ENCODE measurements around the gene CMTM7.
"Not testable (repeated sequence)": the region's sequence is repeated elsewhere in the genome, so short reads cannot be mapped to it uniquely, and the experiment has no call there.

The CMTM7 gene

GRCh38 chr3:32387512-32387911, 4.1 kb upstream of the CMTM7 start:
- no peaks in the 10 kb centered on the region for H3K79me2 ChIP-seq (ENCODE audit: control insufficient read depth, low read length)
- no peaks in the 10 kb centered on the region for H3K36me3 ChIP-seq (ENCODE audit: control insufficient read depth, low read length)
- no peak overlapping the region for H3K4me3 ChIP-seq (ENCODE audit: low read length)
- H3K4me2 ChIP-seq (ENCODE audit: low read length): no peak overlapping the region
- H3K27me3 ChIP-seq (ENCODE audit: control insufficient read depth, low read length): no peaks in the 10 kb centered on the region; the same call in 1 of the 2 replicates
- TF ChIP-seq EZH2phosphoT487 (IDR thresholded peaks at IDR 0.05; ENCODE audit: borderline replicate concordance, low read length) (no peak), CTCF (IDR thresholded peaks at IDR 0.05; ENCODE audit: low read depth, low read length, poor library complexity, severe bottlenecking) (no peak)
- H3K4me1 ChIP-seq (ENCODE audit: control insufficient read depth, low read length): peaks cover 22% of the 10 kb centered on the region
- H3F3A ChIP-seq (ENCODE audit: control insufficient read depth, insufficient read depth): no peaks in the 10 kb centered on the region
- no peaks in the 10 kb centered on the region for H4K20me1 ChIP-seq (ENCODE audit: control insufficient read depth, insufficient read depth, low read depth, low read length)
- H3K9me3 ChIP-seq (ENCODE audit: control insufficient read depth, insufficient read depth, low read length): no peaks in the 10 kb centered on the region
- H3K9me2 ChIP-seq (replicated peaks; ENCODE audit: control insufficient read depth, low read length): no peaks in the 10 kb centered on the region
- no peak overlapping the region for H3K27ac ChIP-seq (ENCODE audit: low read depth, low read length)

- not testable (repeated sequence) for H3K9me3 ChIP-seq (ENCODE audit: control insufficient read depth, insufficient read depth, low read length); H3K79me2 ChIP-seq (ENCODE audit: control insufficient read depth, low read length); H3K27me3 ChIP-seq (ENCODE audit: control insufficient read depth, low read length); H3K9me2 ChIP-seq (replicated peaks; ENCODE audit: control insufficient read depth, low read length); H4K20me1 ChIP-seq (ENCODE audit: control insufficient read depth, insufficient read depth, low read depth, low read length); H3F3A ChIP-seq (ENCODE audit: control insufficient read depth, insufficient read depth); H3K27ac ChIP-seq (ENCODE audit: low read depth, low read length); H3K36me3 ChIP-seq (ENCODE audit: control insufficient read depth, low read length); H3K4me2 ChIP-seq (ENCODE audit: low read length); H3K4me3 ChIP-seq (ENCODE audit: low read length)
- H3K4me1 ChIP-seq (ENCODE audit: control insufficient read depth, low read length): peaks cover 23% of the 10 kb centered on the region
Measured at GRCh38 chr3:32389577-32389976, 2.1 kb upstream of the CMTM7 start.

- H3K9me2 ChIP-seq (replicated peaks; ENCODE audit: control insufficient read depth, low read length): no peaks in the 10 kb centered on the region
- peak overlapping the region; percentile 60 for H3K4me2 ChIP-seq (ENCODE audit: low read length)
- H3K27ac ChIP-seq (ENCODE audit: low read depth, low read length): no peak overlapping the region
- H3K4me3 ChIP-seq (ENCODE audit: low read length): peak overlapping the region; percentile 75
- no peaks in the 10 kb centered on the region for H3K36me3 ChIP-seq (ENCODE audit: control insufficient read depth, low read length)
- peaks cover 9% of the 10 kb centered on the region; the same call in 1 of the 2 replicates for H3F3A ChIP-seq (ENCODE audit: control insufficient read depth, insufficient read depth)
- 0 out of 2 replicates have a peak, but pooled peaks cover 3% of the 10 kb centered on the region for H3K79me2 ChIP-seq (ENCODE audit: control insufficient read depth, low read length)
- TF ChIP-seq EZH2phosphoT487 (IDR thresholded peaks at IDR 0.05; ENCODE audit: borderline replicate concordance, low read length): no peak
- TF ChIP-seq CTCF (IDR thresholded peaks at IDR 0.05; ENCODE audit: low read depth, low read length, poor library complexity, severe bottlenecking): no peak
- H3K4me1 ChIP-seq (ENCODE audit: control insufficient read depth, low read length): peaks cover 22% of the 10 kb centered on the region
- H4K20me1 ChIP-seq (ENCODE audit: control insufficient read depth, insufficient read depth, low read depth, low read length): no peaks in the 10 kb centered on the region
- no peaks in the 10 kb centered on the region for H3K9me3 ChIP-seq (ENCODE audit: control insufficient read depth, insufficient read depth, low read length)
- H3K27me3 ChIP-seq (ENCODE audit: control insufficient read depth, low read length): no peaks in the 10 kb centered on the region
Measured at GRCh38 chr3:32392536-32393302, 1.1 kb downstream of the CMTM7 start.

GRCh38 chr3:32395496-32395895, 3.8 kb downstream of the CMTM7 start:
- Histone ChIP-seq H3K4me3 (ENCODE audit: low read length) (no peak overlapping the region), H3K36me3 (ENCODE audit: control insufficient read depth, low read length) (no peaks in the 10 kb centered on the region), H3K4me1 (ENCODE audit: control insufficient read depth, low read length) (peaks cover 27% of the 10 kb centered on the region), H4K20me1 (ENCODE audit: control insufficient read depth, insufficient read depth, low read depth, low read length) (no peaks in the 10 kb centered on the region), H3K9me3 (ENCODE audit: control insufficient read depth, insufficient read depth, low read length) (no peaks in the 10 kb centered on the region), H3K27me3 (ENCODE audit: control insufficient read depth, low read length) (no peaks in the 10 kb centered on the region), H3K9me2 (replicated peaks; ENCODE audit: control insufficient read depth, low read length) (no peaks in the 10 kb centered on the region), H3K4me2 (ENCODE audit: low read length) (no peak overlapping the region), H3K79me2 (ENCODE audit: control insufficient read depth, low read length) (0 out of 2 replicates have a peak, but pooled peaks cover 3% of the 10 kb centered on the region), H3F3A (ENCODE audit: control insufficient read depth, insufficient read depth) (peaks cover 16% of the 10 kb centered on the region), H3K27ac (ENCODE audit: low read depth, low read length) (no peak overlapping the region)
- TF ChIP-seq EZH2phosphoT487 (IDR thresholded peaks at IDR 0.05; ENCODE audit: borderline replicate concordance, low read length) (no peak), CTCF (IDR thresholded peaks at IDR 0.05; ENCODE audit: low read depth, low read length, poor library complexity, severe bottlenecking) (no peak)

Data from DOHH2 (cell line).